Activated naive CD4-positive, alpha-beta T cell treated with anti-CD3 and anti-CD28 coated beads, Interleukin-2, amount 50 U/mL, for 16 hours (primary cell): ENCODE measurements around the gene IVL.

Experiments used
- DNase-seq: peaks from one replicate; pipeline ENCODE4 v3.0.0-alpha.2; 2020

Gene IVL, protein sequence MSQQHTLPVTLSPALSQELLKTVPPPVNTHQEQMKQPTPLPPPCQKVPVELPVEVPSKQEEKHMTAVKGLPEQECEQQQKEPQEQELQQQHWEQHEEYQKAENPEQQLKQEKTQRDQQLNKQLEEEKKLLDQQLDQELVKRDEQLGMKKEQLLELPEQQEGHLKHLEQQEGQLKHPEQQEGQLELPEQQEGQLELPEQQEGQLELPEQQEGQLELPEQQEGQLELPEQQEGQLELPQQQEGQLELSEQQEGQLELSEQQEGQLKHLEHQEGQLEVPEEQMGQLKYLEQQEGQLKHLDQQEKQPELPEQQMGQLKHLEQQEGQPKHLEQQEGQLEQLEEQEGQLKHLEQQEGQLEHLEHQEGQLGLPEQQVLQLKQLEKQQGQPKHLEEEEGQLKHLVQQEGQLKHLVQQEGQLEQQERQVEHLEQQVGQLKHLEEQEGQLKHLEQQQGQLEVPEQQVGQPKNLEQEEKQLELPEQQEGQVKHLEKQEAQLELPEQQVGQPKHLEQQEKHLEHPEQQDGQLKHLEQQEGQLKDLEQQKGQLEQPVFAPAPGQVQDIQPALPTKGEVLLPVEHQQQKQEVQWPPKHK

DNA sequence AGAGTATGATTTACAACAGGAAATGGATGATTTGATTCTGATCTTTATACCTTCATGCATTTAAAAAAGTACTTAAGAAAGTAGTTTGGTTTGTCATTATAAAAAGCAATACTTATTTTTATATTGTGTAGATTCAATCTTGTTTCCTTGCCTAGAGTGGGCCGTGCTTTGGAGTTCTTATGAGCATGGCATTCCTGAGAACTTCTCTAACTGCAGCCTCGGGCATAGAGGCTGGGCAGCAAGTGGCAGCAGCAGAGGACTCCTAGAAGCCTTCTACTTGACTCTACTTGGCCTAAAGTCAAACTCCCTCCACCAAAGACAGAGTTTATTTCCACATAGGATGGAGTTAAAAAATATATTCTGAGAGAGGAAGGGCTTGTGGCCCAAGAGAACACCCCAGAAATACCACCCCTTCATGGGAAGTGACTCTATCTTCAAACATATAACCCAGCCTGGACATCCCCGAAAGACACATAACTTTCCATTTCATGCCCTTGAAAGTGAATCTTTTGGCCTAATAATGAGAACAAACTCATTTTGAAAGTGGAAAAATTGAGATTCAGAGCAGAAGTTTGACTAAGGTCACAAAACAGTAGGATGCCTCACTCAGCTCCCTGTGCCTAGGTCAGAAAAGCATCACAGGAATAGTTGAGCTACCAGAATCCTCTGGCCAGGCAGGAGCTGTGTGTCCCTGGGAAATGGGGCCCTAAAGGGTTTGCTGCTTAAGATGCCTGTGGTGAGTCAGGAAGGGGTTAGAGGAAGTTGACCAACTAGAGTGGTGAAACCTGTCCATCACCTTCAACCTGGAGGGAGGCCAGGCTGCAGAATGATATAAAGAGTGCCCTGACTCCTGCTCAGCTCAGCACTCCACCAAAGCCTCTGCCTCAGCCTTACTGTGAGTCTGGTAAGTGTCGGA, at the start of gene IVL:
Gene IVL, plus strand, starts transcription at position 861 of the 916 bp plus-strand sequence. CDS start 1,252 bp downstream, outside the sequence.
- no peak for DNase-seq

DNA sequence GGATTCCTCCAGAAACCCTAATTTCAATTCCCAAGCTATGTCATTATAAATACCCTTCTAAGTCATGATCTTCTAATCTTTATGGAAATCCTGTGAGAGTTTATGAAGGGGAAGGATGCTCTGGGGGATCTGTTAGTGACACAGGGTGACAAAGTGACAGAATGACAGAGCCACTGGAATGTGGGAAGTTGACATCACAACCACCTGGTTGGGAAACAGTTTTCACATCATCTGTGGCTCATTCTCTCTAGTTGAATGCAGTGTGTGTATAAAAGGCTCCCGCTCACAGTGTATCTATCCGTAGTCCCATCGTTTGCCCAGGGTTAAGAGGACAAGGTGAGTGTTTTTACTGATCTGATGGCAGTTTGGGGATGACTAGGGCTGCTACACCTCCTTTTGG, 48.6 kb upstream of the IVL start, which contains the start of gene LCE7A:
Gene LCE7A, plus strand, starts transcription at position 301 of the 400 bp plus-strand sequence. CDS start 702 bp downstream, outside the sequence.
- no peak for DNase-seq

DNA sequence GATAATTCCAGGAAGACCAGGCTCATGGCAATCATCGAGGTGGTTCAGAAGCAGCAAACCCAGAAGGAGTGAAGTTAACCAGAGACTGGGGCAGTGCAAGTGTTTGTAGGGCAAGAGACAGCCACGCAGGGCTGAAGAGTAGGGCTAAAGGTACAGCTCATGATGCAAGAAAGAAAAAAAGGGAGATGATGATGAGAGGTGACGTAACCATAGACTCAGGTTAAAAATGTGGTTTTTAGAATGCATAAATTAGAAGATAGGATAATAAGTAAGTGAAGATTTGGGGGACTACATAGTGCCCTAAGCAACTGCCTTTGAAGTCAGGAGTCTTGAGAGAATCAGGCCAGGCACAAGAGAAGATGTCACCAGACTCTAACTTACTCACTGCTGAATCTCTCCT, 48.2 kb upstream of the IVL start:
- no peak for DNase-seq

DNA sequence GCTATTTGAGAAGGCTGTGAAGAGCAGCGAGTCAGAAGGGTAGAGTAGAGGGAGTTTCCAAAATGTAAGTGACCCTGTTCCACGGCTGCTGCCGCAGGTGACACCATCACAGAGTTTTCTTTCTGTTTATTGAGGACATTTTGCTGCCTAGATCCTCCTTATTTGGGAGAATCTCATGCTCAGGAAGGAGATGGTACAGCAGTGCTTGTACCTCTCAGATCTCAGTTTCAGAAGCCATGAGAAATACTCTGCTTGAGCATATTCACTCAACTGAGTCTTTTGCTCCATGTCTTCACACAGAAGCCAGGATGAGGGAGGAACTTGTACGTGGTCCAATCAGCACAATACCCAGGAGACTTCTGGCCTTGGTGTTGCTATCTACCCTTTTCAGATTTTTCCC, 47.0 kb upstream of the IVL start:
- DNase-seq, result no peak

DNA sequence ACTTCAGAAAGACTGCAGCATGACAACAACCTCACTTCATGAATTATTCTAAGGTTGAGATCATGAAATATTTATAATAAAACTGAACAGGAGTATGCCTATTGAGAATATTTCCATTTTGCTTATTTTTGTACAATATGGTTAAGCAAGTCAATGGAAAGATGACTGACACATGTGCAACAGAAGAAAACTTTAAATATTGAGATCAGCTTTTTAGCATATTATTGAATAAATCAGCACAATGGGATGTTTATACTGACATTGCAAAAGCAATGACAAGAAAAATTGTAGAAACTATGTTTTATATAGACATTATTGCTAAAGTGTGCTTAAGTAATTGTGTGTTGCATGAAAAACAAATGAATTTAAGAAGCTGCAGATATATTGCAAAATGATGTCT, 43.9 kb upstream of the IVL start:
- DNase-seq, result no peak

DNA sequence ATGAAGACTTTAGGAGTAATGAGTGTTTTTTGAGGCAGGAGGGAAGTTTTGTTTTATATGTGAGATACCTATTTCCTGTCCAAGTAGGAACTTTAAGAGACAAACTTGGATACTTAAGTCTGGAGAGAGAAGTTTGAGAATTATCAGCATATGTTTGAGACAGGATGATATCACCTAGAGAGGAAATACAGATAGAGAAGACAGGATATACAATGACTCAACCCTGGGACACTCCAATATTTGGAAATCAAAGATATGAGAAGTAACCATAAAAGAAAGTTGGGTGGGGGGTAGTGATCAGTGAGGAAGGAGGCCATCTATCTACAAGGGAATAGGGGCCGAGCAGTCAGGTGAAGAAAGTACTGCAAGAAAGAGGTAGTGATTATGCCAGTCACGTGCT, 42.0 kb upstream of the IVL start:
- DNase-seq, result no peak

DNA sequence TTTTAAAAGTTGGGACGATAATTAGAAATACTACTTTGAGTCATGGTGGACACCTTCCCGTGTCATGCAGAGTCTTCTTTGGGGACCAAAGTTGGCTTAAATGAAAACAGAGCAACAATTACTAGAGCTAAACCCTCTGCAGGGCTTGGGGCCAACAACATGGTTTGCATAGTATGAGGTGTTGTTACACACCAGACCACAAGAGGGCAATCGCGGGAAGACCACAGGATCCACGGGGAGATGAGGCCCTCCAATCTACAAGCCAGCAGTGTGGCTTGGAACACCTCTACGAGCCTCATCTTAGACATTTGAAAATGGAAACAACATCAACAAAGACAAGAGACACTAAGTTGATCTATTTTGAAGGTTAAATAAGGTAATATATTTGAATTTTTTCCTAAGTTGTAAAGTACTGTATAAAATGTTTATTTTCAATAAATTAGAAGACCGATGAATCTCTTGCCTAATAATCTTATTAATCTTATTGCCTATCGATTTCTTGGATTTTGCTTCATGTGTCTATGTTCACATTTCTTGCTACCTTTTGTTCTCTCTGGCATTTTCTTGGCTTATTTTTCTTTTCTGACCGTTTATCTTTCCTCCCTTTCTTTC, 38.4 kb upstream of the IVL start:
- DNase-seq, result peak; percentile 48

DNA sequence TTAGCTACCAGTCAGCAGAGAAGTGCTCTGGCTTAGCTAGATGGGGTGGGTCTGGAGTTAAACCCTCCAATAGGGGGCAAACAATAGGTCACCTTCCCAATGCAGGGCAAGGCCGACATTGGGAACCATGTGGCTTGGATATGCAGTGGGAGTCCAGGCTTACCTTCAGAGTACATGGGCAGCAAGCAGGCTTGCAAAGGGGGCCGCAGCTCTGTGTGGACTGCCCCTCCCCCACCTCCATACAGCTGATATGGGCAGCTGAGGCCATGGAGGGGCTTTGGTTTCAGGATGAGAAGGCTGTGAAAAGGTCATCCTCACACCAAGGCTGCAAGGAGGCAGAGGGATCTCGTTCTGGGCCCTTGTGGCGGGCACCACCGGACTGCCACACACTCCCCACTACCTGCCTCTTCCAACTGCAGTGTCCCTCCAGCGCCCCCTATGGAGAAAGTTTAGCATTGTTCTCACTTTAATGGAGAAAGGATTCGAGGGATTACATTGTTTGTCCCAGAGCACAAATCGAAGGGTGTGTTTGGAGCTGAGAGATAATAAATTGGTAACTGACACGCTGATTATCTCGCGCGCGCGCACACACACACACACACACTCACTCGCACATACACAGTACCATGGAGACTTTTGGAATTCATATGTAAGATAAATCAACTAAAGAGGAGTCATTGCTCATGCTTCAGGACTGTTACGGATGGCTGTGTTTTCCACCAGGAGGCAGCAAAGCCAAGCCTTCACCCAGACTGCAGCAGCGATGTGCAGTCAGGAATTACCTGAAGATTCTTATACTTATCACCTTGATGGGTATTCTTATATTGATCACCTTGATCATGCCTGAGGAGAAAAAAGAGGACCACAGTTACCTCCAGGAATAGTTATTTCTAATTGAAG, 37.3 kb upstream of the IVL start:
- no peak for DNase-seq

DNA sequence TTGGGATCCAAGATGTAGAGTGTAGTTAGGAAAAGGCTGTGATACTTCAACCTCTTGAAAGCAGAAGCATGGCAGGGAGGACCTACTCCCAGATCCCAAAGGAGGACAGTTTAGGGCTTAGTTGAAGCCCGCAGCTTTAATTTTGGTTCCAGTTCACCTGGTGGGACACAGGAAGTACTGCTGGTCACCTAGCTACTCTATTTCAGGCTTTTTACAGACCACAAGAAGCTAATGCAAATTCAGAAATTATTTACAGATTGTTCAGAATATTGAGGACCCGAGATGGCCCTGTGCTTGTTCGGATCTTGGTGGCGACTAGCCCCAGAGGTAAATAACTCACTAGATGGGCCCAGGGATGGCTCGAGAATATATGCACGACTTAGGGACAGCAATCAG, 36.6 kb upstream of the IVL start:
- DNase-seq, result no peak

DNA sequence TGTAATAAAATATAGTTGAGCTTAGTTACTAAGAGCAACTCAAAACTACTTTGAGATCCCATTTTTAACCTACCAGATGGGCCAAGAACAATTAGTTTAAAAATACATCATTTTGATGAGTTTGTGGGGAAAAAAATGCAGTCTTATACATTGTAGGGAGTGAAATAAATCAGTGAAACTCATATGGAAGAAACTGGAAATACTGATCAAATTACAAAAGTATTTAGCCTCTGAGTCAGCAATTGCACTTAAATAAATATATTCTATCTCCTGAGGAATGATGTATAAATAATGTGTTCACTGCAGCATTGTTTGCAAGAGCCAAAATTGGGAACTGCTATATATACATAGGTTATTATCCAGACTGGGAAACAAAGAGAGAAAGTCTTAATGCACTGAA, 34.9 kb upstream of the IVL start:
- no peak for DNase-seq

DNA sequence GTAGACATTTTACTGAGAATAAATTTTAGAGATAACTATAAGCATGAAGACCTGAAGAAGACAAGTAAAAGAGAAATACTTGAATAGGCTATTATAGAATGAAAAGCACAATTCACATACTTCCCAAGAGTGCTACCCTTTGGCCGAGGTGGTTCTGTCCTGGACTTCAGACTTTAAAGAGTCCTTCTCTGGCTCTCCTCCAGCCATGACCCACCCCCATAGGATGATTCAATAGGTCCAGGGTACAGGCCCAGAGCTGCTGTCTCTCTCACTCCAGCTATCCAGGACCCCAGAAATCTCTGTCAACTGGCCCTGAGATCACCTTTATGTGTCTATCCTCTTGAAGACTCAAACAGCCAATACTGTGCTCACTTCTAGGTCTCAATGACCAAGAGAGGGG, 31.5 kb upstream of the IVL start:
- no peak for DNase-seq

DNA sequence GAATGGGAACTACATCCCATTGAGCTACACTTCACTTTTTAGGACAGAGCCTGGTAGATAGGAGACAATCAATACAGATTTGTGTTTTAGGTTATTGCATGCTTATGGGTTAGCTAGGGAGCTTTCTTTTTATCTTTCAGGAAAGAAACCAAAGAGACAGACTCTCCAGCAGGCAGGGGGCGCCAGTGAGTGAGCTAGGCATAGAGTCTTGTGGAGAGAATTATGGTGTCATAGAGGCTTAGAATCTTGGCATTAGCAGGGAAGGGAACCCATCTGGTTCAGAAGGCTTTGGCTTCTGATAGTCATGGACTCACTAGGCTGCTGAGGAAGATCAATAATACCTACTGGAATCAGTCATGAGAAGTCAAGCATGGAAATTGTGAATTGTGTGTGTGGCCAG, 30.3 kb upstream of the IVL start, which contains the start of gene SMCP:
Gene SMCP, plus strand, starts transcription at position 281 of the 400 bp plus-strand sequence. CDS start 6,101 bp downstream, outside the sequence.
- DNase-seq, result peak; percentile 17

DNA sequence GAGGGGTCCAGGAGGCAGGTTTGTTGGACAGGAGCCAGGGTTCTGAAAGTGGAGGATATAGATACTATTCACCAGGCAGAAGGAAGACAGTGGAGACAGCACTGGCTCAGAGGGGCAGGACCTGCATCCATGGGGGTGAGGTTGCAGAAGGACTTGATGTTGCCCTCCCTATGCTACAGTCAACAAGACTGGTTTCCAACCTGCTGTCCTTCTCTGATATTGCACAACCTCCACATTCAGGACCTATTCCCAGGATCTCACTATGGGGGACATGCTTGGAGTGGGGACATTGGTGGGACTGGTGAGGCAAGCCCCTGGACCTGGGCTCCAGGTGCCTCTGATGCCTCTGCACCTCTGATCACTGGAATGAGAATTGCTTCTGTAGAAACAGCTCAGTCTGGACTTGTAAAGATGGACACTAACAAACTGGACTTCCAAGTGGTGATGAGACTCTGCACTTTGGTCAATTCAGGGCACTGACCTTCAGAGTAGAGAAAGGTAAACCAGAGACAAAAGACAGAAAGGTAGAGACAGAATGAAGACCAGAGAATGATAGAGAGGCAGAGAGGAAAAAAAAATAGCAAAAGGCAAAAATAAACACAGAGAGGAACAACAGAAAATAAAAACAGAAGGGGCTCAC, 28.7 kb upstream of the IVL start:
- no peak for DNase-seq

DNA sequence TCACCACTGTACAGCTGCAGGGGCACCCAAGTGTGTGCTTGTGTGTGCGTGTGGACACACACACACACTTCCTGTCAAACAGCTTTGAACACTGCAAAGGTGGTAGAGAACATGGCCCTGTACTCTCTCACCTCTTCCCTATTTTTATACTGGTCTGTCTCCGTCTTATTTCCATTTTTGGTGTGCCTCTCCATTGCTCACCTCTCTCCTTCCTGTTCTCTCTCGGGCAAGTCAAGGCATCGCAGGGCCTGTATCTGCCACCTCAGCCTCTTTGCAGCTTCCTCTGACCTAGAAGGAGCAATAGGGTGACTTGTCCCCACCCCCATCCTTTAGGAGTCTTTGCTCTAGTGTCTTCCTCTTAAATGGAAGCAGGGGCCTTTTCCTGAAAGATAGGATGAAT, 28.0 kb upstream of the IVL start:
- DNase-seq, result no peak

DNA sequence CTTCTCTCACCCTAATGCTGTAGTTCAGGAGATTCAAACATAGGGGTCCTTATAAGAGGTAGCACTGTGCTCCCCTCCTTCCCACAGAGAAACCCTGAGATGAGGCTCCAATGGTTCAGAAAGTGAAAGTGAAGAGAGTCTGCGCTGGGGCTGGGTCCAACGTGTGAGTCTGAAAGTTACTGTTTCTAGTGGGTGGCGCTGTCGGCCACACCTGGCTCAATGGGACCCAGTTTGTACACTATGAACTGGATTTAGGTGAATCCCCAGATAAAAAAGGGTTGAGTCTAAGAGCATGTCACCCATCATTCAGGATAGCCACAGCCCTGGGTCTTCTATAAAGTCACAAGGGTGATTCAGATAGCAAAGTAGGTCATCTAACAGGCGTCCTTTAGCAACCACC, 27.4 kb upstream of the IVL start:
- DNase-seq, result no peak

DNA sequence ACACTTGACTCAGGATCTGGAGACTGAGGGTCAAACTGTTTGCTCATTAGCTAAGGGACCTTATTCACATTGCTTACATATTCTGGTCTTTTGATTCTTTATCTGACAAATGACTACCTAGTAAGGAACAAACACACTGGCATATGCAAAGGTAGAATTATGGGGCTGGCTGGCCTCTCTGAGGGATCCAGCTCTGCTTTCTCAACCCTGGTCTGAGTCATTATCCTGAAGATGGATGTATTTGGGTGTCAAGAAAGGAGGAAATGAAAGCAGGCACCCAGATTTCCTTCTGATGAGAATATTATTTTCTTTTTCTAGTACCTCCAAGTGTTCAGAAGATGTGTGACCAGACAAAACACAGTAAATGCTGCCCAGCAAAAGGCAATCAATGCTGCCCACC, 24.3 kb upstream of the IVL start:
- DNase-seq, result no peak

DNA sequence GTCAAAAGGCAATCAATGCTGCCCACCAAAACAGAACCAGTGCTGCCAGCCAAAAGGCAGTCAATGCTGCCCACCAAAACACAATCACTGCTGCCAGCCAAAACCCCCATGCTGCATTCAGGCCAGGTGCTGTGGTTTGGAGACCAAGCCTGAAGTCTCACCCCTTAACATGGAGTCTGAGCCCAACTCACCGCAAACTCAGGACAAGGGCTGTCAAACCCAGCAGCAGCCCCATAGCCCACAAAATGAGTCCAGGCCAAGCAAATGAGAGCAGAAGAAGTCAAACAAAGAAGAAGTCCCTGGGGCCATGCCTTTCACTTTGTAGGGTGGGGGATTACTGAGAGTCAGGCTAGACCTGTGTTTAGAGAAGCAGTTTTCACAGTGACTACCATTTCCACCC, 23.8 kb upstream of the IVL start:
- no peak for DNase-seq

DNA sequence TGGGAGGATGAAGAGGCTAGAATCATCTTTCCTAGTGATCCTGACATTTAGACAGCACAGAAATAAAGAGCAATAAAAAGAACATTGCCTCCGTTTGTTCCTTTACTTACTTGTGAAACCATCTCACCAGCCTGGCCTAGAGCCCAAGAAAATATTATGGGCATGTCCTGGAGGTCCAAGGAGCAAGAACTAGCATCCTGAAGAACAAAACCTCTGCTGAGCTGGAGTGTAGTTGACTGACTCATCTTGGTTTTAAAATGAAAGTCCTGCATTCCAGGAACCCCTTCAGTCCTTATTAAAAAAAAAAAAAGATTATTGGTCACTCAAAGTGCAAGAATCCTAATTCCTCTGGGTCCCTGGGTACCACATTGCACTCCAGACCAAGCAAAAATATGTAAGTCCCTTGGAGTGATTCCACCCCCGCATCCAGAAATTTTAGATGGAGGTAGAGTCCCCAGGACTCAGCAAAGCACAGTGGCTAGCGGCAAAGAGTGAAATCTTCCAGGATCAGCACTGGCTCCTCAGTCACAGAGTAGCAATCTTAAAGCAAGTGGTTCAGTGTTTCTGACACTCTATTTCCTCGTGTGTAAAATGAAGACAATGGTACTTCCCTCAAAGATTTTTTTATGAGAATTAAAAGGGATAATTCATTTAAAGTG, 23.3 kb upstream of the IVL start:
- no peak for DNase-seq

DNA sequence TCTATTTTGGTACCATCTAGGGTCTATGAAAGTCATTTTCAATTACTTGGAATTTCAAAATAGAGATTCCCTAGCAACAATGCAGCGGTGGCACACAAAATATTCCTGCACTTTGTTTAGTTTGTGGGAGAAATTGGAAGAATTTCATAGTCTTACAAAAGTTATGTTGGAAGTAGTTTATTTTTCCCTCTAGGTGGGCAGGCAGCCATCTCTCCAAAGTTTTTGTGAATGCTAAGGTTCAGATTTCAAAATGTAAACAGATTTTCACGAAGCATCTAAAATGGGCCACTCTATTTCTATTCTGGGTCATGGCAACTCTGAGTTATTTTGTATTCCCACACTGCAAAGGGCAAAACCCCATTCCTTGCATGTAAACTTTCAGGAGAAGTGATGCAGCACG, 22.3 kb upstream of the IVL start:
- no peak for DNase-seq

DNA sequence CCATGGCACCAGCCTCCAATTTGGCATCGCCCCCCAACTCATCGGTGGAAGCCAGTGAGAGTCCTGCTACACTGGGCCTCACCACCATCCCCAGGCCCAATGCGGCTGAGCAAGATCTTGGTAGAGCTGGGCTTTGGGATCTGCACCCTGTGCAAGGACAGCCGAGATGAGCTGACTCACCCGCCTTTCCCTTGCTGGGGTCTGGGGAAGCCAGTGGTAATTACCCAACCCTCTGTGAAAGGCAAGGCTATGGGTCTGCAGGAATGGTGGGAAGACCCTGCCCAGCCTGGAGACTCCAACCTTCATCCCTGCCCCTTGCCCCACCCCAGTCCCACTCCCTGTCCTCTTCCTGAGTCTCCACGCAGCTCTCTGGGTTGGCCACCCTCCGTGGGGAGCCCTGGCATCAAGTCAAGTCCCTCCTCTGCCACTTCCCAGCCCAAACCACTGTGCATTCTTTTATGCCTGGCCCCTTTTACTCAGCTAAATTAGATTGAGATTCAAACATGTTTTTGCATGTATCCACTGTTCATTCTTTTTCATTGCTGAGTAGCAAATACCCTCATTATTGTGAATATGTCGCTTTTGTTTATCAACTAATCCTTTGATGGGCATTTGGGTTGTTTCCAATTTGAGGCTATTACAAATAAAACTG, 21.5 kb upstream of the IVL start:
- no peak for DNase-seq
